HEK293 (cell line): Measurements from ENCODE around the gene NTN5.
A peak's percentile ranks its signal among the peaks of the same experiment; 100 is the strongest.

Experiments
- AEBP2 ChIP-seq: fragments of 450-650 bp; formaldehyde crosslinking; IDR thresholded peaks from 2 replicates; pipeline ENCODE4 v1.5.1; 2016; ENCODE audit warnings: missing biosample characterization, missing genetic modification characterization, borderline replicate concordance
- BCL11A ChIP-seq: fragments of 450-650 bp; formaldehyde crosslinking; IDR thresholded peaks from 2 replicates; pipeline ENCODE4 v1.5.1; 2016; ENCODE audit warnings: low read depth, missing biosample characterization, missing genetic modification characterization
- GLI4 ChIP-seq: fragments of 450-650 bp; formaldehyde crosslinking; IDR thresholded peaks from 2 replicates; pipeline ENCODE4 v1.5.1; 2016; ENCODE audit warnings: missing biosample characterization, missing genetic modification characterization
- KLF7 ChIP-seq: fragments of 450-650 bp; formaldehyde crosslinking; IDR thresholded peaks from 2 replicates; pipeline ENCODE4 v1.5.1; 2016; ENCODE audit warnings: missing biosample characterization, missing genetic modification characterization, borderline replicate concordance
- TSHZ1 ChIP-seq: fragments of 450-650 bp; formaldehyde crosslinking; IDR thresholded peaks from 2 replicates; pipeline ENCODE4 v1.5.1; 2016; ENCODE audit warnings: missing biosample characterization, missing genetic modification characterization, borderline replicate concordance
- ZBTB17 ChIP-seq: fragments of 450-650 bp; formaldehyde crosslinking; IDR thresholded peaks from 2 replicates; pipeline ENCODE4 v1.5.1; 2016; ENCODE audit warnings: missing biosample characterization, missing genetic modification characterization
- ZNF132 ChIP-seq: fragments of 450-650 bp; formaldehyde crosslinking; IDR thresholded peaks from 2 replicates; pipeline ENCODE4 v1.5.1; 2017; ENCODE audit warnings: missing biosample characterization, missing genetic modification characterization, borderline replicate concordance
- ZNF18 ChIP-seq: fragments of 450-650 bp; formaldehyde crosslinking; IDR thresholded peaks from 2 replicates; pipeline ENCODE4 v1.5.1; 2016; ENCODE audit warnings: missing biosample characterization, missing genetic modification characterization
- ZNF341 ChIP-seq: fragments of 450-650 bp; formaldehyde crosslinking; IDR thresholded peaks from 2 replicates; pipeline ENCODE4; 2016; ENCODE audit warnings: low read depth, missing biosample characterization, missing genetic modification characterization
- ZNF362 ChIP-seq: fragments of 450-650 bp; formaldehyde crosslinking; IDR thresholded peaks from 2 replicates; pipeline ENCODE4 v1.5.1; 2016; ENCODE audit warnings: missing biosample characterization, missing genetic modification characterization
- ZNF37A ChIP-seq: fragments of 450-650 bp; IDR thresholded peaks from 2 replicates; pipeline ENCODE4 v1.5.1; 2018; ENCODE audit warnings: missing biosample characterization, missing genetic modification characterization
- ZNF394 ChIP-seq: fragments of 450-650 bp; formaldehyde crosslinking; IDR thresholded peaks from 2 replicates; pipeline ENCODE4 v1.5.1; 2016; ENCODE audit warnings: missing biosample characterization, missing genetic modification characterization, mild to moderate bottlenecking, moderate library complexity, borderline replicate concordance
- ZNF398 ChIP-seq: fragments of 450-650 bp; formaldehyde crosslinking; IDR thresholded peaks from 2 replicates; pipeline ENCODE4 v1.5.1; 2017; ENCODE audit warnings: missing biosample characterization, missing genetic modification characterization
- ZNF514 ChIP-seq: fragments of 450-650 bp; formaldehyde crosslinking; IDR thresholded peaks from 2 replicates; pipeline ENCODE4 v1.5.1; 2016; ENCODE audit warnings: missing biosample characterization, missing genetic modification characterization
- ZNF518A ChIP-seq: fragments of 450-650 bp; formaldehyde crosslinking; conservative IDR thresholded peaks from 2 replicates; pipeline ENCODE4 v1.5.1; 2016; ENCODE audit warnings: low read depth, missing biosample characterization, missing genetic modification characterization
- ZNF544 ChIP-seq: fragments of 450-650 bp; formaldehyde crosslinking; IDR thresholded peaks from 2 replicates; pipeline ENCODE4 v1.5.0; 2017; ENCODE audit warnings: missing biosample characterization, missing genetic modification characterization
- ZNF548 ChIP-seq: fragments of 450-650 bp; formaldehyde crosslinking; IDR thresholded peaks from 2 replicates; pipeline ENCODE4 v1.5.1; 2016; ENCODE audit warnings: missing biosample characterization, missing genetic modification characterization
- ZNF645 ChIP-seq: fragments of 450-650 bp; formaldehyde crosslinking; IDR thresholded peaks from 2 replicates; pipeline ENCODE4; 2016; ENCODE audit warnings: missing biosample characterization, missing genetic modification characterization
- ZSCAN18 ChIP-seq: fragments of 450-650 bp; formaldehyde crosslinking; IDR thresholded peaks from 2 replicates; pipeline ENCODE4 v1.5.1; 2016; ENCODE audit warnings: missing biosample characterization, missing genetic modification characterization

The NTN5 gene

GRCh38 chr19:48634424-48635262 lies 38.2 kb downstream of the NTN5 start (continued):
- TF ChIP-seq ZNF645 (tag by site-specific recombination) = no peak
- TF ChIP-seq ZNF544 (tag by site-specific recombination) = no peak
- TF ChIP-seq ZSCAN18 (tag by site-specific recombination) = no peak
- peak; percentile 76; the same call in 1 of the 2 replicates for TF ChIP-seq BCL11A (tag by site-specific recombination)
- no peak for TF ChIP-seq TSHZ1 (tag by site-specific recombination)
- TF ChIP-seq AEBP2 (tag by site-specific recombination) = no peak
- peak; percentile 56 for TF ChIP-seq ZBTB17 (tag by site-specific recombination)
- TF ChIP-seq GLI4 (tag by site-specific recombination) = 0 out of 2 replicates have a peak, but pooled peaks have one; percentile 27
- TF ChIP-seq ZNF37A (tag by site-specific recombination) = no peak
- TF ChIP-seq ZNF18 (tag by site-specific recombination) = no peak
- no peak for TF ChIP-seq ZNF514 (tag by site-specific recombination)
- no peak; the same call in 1 of the 2 replicates for TF ChIP-seq ZNF394 (tag by site-specific recombination)
- TF ChIP-seq ZNF398 = no peak
- no peak for TF ChIP-seq ZNF362
- no peak for TF ChIP-seq ZNF548
- TF ChIP-seq ZNF132 = no peak
- TF ChIP-seq ZNF518A = no peak
- TF ChIP-seq ZNF341 (tag by site-specific recombination) = peak; percentile 78
- peak; percentile 66; the same call in 1 of the 2 replicates for TF ChIP-seq KLF7 (tag by site-specific recombination)
